GM19099 (cell line): Measurements from ENCODE around the gene EGFR.

ENCODE experiments used
- POLR2A ChIP-seq: IDR thresholded peaks from 3 replicates; pipeline ENCODE4 v1.6.1; 2011; ENCODE audit warnings: low read depth; ENCODE audit not compliant: insufficient read length; ENCODE audit errors: extremely low read depth

EGFR gene

GRCh38 chr7:55231736-55232280 lies 213.0 kb downstream of the EGFR start:
- no peak for TF ChIP-seq POLR2A

GRCh38 chr7:55233001-55233400 lies 214.2 kb downstream of the EGFR start:
- no peak for TF ChIP-seq POLR2A

GRCh38 chr7:55234408-55234807 lies 215.6 kb downstream of the EGFR start:
- no peak for TF ChIP-seq POLR2A

- no peak for TF ChIP-seq POLR2A
These were observed 216.3 kb downstream of the EGFR start for GRCh38 chr7:55235115-55235514.

GRCh38 chr7:55235801-55236200 lies 217.0 kb downstream of the EGFR start:
- TF ChIP-seq POLR2A = no peak

GRCh38 chr7:55236476-55236875 lies 217.7 kb downstream of the EGFR start:
- no peak for TF ChIP-seq POLR2A

- no peak for TF ChIP-seq POLR2A
These were observed 218.5 kb downstream of the EGFR start for GRCh38 chr7:55237156-55237893.

GRCh38 chr7:55239406-55239805 lies 220.6 kb downstream of the EGFR start:
- no peak for TF ChIP-seq POLR2A

- no peak for TF ChIP-seq POLR2A
These were observed 221.8 kb downstream of the EGFR start for GRCh38 chr7:55240418-55241142.

GRCh38 chr7:55241958-55242357 lies 223.1 kb downstream of the EGFR start:
- TF ChIP-seq POLR2A = no peak

- TF ChIP-seq POLR2A = no peak
These were observed 223.8 kb downstream of the EGFR start for GRCh38 chr7:55242613-55243012.

- no peak for TF ChIP-seq POLR2A
These were observed 225.4 kb downstream of the EGFR start for GRCh38 chr7:55244006-55244745.

GRCh38 chr7:55245271-55245723 lies 226.5 kb downstream of the EGFR start:
- TF ChIP-seq POLR2A = no peak

GRCh38 chr7:55246171-55246570 lies 227.4 kb downstream of the EGFR start:
- TF ChIP-seq POLR2A = no peak

- no peak for TF ChIP-seq POLR2A
These were observed 228.6 kb downstream of the EGFR start for GRCh38 chr7:55247428-55247827.
